Upper lobe of left lung (tissue), 6 donors: ENCODE data around the gene CREB1. TPM values are rescaled to one million over a fixed set of nuclear protein-coding genes. Genes with fewer than 3 reads are reported as not detected.

Experiments
- ATAC-seq, 2 donors: fragments of 200-7000 bp; cut with Tn5 transposase; one replicate each; pipeline ENCODE4 v1.9.1; 2022; ENCODE audit warnings: mild to moderate bottlenecking in 2 of 2, moderate library complexity in 2 of 2; ENCODE audit not compliant: low FRiP score in 2 of 2
- DNase-seq, 2 donors: peaks; one replicate each; pipeline ENCODE4 v3.0.0-alpha.2; 2019 to 2020
- H3K27ac ChIP-seq, 4 donors: fragments of 200-600 bp; sonication (generic); one replicate each; pipeline ENCODE4 v1.5.1; 2016 to 2019
- H3K27me3 ChIP-seq, 4 donors: fragments of 200-600 bp; sonication (generic); one replicate each; pipeline ENCODE4 v1.5.1; 2017 to 2019
- H3K36me3 ChIP-seq, 4 donors: fragments of 200-600 bp; sonication (generic); one replicate each; pipeline ENCODE4 v1.5.1; 2016 to 2019
- H3K4me1 ChIP-seq, 4 donors: fragments of 200-600 bp; sonication (generic); one replicate each; pipeline ENCODE4 v1.5.1; 2018 to 2019
- H3K4me3 ChIP-seq, 4 donors: fragments of 200-600 bp; sonication (generic); one replicate each; pipeline ENCODE4 v1.5.1; 2017 to 2019; ENCODE audit warnings: mild to moderate bottlenecking in 2 of 4, moderate library complexity in 1 of 4
- H3K9me3 ChIP-seq, 4 donors: fragments of 200-600 bp; sonication (generic); one replicate each; pipeline ENCODE4 v1.5.1; 2018 to 2019
- CTCF ChIP-seq, 6 experiments: fragments of 450-650 bp in 4 of 6; fragments of 200-600 bp in 2 of 6; sonication (generic) in 2 of 6; IDR thresholded peaks; one replicate each; pipeline ENCODE4 v1.5.1; 2016 to 2019; ENCODE audit warnings: antibody characterized with exemption in 6 of 6
- EP300 ChIP-seq, 4 donors: sonication (generic); formaldehyde crosslinking; IDR thresholded peaks; one replicate each; pipeline ENCODE4 v1.5.1; 2017; ENCODE audit warnings: antibody characterized with exemption in 4 of 4, control low read depth in 2 of 4
- POLR2A ChIP-seq, 4 donors: fragments of 450-650 bp; IDR thresholded peaks; one replicate each; pipeline ENCODE4 v1.5.1; 2016 to 2017; ENCODE audit warnings: antibody characterized with exemption in 4 of 4, mild to moderate bottlenecking in 2 of 4
- POLR2AphosphoS5 ChIP-seq, 2 donors: sonication (generic); formaldehyde crosslinking; IDR thresholded peaks; one replicate each; pipeline ENCODE4 v1.5.1; 2017; ENCODE audit warnings: antibody characterized with exemption in 2 of 2
- WGBS, 2 donors: methylation state at CpG; one replicate each; pipeline ENCODE4 v1.1.5; 2017 to 2018; 5-methylcytosine and 5-hydroxymethylcytosine counted together
- total RNA-seq, 6 donors: library from RNA; depleted of rRNA in 4 of 6; stranded (reverse); fragments of >200 nt in 4 of 6; gene quantifications; one replicate each; pipeline versions ENCODE4 v1.1.0 to v1.2.1, GENCODE V29; 2016 to 2021
- donor health status: DM: no; HTN: no; CAD: no; lungs with moderate emphysema.
- donor health status: DM: no; HTN: yes; CAD: no; lungs with severe emphysema.

CREB1 gene
- total RNA-seq, 6 donors from 2014 or later: 15.7 to 75.5 (median 41.8) TPM

GRCh38 chr2:207546822-207547221 lies 17.1 kb downstream of the CREB1 start:
- H3K27me3 ChIP-seq: no peaks in the 10 kb centered on the region
- ATAC-seq: no peak
- peaks cover 5 to 40% (median 18%) of the 10 kb centered on the region in 4 donors for H3K4me1 ChIP-seq
- TF ChIP-seq CTCF (IDR thresholded peaks at IDR 0.05): no peak
- TF ChIP-seq POLR2A (IDR thresholded peaks at IDR 0.05): no peak
- TF ChIP-seq EP300 (IDR thresholded peaks at IDR 0.05): no peak
- no peak for TF ChIP-seq POLR2AphosphoS5 (IDR thresholded peaks at IDR 0.05)
- no peak overlapping the region for H3K4me3 ChIP-seq
- no peak overlapping the region for H3K27ac ChIP-seq
- DNase-seq: no peak
- H3K36me3 ChIP-seq: no peaks in the 10 kb centered on the region
- no peaks in the 10 kb centered on the region for H3K9me3 ChIP-seq

- no peaks in the 10 kb centered on the region for H3K36me3 ChIP-seq
- no peaks in the 10 kb centered on the region for H3K27me3 ChIP-seq
- 78 to 88% methylated on average over 2 of the region's 2 CpGs for WGBS, 2 donors
- H3K4me3 ChIP-seq: no peak overlapping the region
- H3K27ac ChIP-seq: no peak overlapping the region
- peaks cover 5 to 40% (median 18%) of the 10 kb centered on the region in 4 donors for H3K4me1 ChIP-seq
- ATAC-seq (no peak), DNase-seq (no peak)
- H3K9me3 ChIP-seq: no peaks in the 10 kb centered on the region
- TF ChIP-seq POLR2A (IDR thresholded peaks at IDR 0.05) (no peak), CTCF (IDR thresholded peaks at IDR 0.05) (no peak), POLR2AphosphoS5 (IDR thresholded peaks at IDR 0.05) (no peak), EP300 (IDR thresholded peaks at IDR 0.05) (no peak)
These were observed 19.4 kb downstream of the CREB1 start for GRCh38 chr2:207549145-207549544.

DNA sequence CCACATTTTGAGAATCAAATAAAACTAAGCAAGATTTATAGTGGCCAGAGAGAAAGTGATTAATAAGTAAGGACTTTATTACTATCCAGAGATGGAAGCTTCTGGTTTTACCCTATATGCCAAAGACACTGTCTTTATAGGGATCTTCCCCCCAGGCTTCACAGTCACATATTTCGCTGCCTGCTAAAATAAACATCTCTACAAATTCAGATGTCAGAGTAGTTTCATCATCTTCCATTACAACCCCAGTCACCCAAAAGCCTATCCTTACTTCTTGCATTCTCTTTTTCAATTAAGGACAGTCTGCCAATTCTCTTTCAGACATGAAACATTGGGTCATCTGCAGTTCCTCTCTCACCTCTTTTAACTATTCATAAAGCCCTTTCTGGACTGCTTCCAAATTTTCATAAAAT lies 28.3 kb downstream of the CREB1 start:
- no peak overlapping the region for H3K27ac ChIP-seq
- H3K4me1 ChIP-seq: peaks cover 12 to 25% (median 21%) of the 10 kb centered on the region in 4 donors
- TF ChIP-seq POLR2A (IDR thresholded peaks at IDR 0.05) (no peak), POLR2AphosphoS5 (IDR thresholded peaks at IDR 0.05) (no peak), CTCF (IDR thresholded peaks at IDR 0.05) (no peak), EP300 (IDR thresholded peaks at IDR 0.05) (no peak)
- ATAC-seq: no peak
- 64 to 86% methylated on average over 1 of the region's 1 CpG for WGBS, 2 donors
- no peaks in the 10 kb centered on the region for H3K27me3 ChIP-seq
- H3K9me3 ChIP-seq: no peaks in the 10 kb centered on the region
- H3K36me3 ChIP-seq: peaks cover 3 to 36% (median 9%) of the 10 kb centered on the region in 4 donors
- no peak overlapping the region for H3K4me3 ChIP-seq
- no peak for DNase-seq

DNA sequence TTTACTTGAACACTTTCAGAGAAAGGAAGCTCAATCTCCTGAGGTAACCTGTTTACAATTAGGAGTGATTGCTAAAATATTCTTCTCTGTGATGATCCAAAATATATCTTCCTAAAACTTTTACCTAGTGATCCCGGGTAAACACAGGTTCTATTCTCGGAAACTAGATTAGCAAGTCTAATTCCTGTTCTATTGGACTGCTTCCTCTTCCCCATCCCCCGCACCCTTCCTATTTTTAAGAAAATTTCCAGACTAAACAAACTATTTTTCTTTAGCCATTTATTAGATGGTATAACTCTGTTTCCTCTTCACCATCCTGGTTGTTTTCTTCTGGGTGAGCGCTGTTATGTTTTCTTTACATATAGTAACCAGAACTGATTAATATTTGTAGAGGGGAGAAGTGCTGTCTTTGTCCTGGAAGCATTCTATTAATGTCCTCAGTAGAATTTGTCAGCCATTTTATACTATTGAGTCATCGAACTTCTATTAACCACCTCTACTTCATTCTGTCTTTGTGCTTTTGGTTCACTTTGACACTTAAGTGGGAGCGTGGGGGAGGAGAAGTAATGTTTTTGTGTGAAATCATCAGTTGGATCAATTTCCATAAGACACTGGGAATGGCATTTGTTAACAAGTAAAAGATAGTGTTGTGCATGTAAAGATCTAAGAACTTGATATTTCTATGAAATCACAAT lies 31.8 kb downstream of the CREB1 start:
- H3K27me3 ChIP-seq: no peaks in the 10 kb centered on the region
- no peak overlapping the region for H3K4me3 ChIP-seq
- 68 to 73% methylated on average over 6 of the region's 6 CpGs for WGBS, 2 donors
- peaks cover 8 to 18% (median 15%) of the 10 kb centered on the region in 4 donors for H3K4me1 ChIP-seq
- peak overlapping the region in 1 of 4 donors; percentile 7 for H3K27ac ChIP-seq
- H3K9me3 ChIP-seq: no peaks in the 10 kb centered on the region
- DNase-seq (no peak), ATAC-seq (no peak)
- H3K36me3 ChIP-seq: peaks cover 3 to 36% (median 10%) of the 10 kb centered on the region in 4 donors
- TF ChIP-seq EP300 (IDR thresholded peaks at IDR 0.05) (no peak), POLR2A (IDR thresholded peaks at IDR 0.05) (no peak), POLR2AphosphoS5 (IDR thresholded peaks at IDR 0.05) (no peak)

GRCh38 chr2:207565736-207566500 lies 36.2 kb downstream of the CREB1 start:
- H3K27ac ChIP-seq: no peak overlapping the region
- H3K4me1 ChIP-seq: peaks cover 0 to 5% (median 3%) of the 10 kb centered on the region in 4 donors
- WGBS, 2 donors: 76 to 80% methylated on average over 7 of the region's 7 CpGs
- no peaks in the 10 kb centered on the region for H3K27me3 ChIP-seq
- ATAC-seq (no peak), DNase-seq (no peak)
- peaks cover 6 to 56% (median 10%) of the 10 kb centered on the region in 4 donors for H3K36me3 ChIP-seq
- H3K4me3 ChIP-seq: no peak overlapping the region
- H3K9me3 ChIP-seq: no peaks in the 10 kb centered on the region
- TF ChIP-seq CTCF (IDR thresholded peaks at IDR 0.05): no peak
- TF ChIP-seq POLR2A (IDR thresholded peaks at IDR 0.05): no peak
- TF ChIP-seq POLR2AphosphoS5 (IDR thresholded peaks at IDR 0.05): no peak
